Measurements from ENCODE around the gene TBCCD1. TPM values are rescaled to one million over a fixed set of nuclear protein-coding genes. Genes with fewer than 3 reads are reported as not detected.

Gene TBCCD1
- total RNA-seq, 1 donor from 2014 or later: 12.5 TPM

DNA sequence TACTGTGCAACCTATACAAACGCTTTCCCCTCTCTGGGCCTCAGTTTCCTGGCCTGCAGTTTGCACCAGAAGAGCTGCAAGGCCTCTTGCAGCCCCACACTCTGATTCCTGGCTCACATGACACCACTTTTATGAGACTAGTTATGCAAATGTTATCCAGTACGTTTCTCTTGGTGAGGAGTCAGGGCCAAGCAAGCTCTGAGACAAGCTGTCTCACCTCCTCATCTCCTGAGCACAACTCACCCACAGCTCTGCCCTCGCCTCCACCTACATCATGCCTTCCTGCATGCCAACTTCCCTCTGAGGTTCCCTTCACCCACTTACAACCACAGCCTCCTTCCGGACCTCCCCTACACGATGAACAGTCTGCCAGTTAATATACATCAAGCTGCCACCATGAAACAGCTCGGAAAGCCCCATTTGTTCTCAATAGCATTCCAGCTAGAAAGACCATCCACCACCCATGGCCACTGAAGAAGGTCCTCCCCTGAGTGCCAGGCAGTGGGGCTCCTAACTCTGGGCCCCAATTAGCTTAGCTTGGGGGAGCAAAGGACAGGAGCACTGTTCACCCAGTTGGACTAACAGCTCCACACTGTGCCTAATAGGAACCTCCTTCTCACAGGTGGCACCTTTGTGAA, 48.0 kb downstream of the TBCCD1 start:
- Mint-ChIP-seq H3K27ac (ENCODE audit: unreplicated experiment) (peak overlapping the region; percentile 39), H3K9me3 (ENCODE audit: unreplicated experiment) (peaks cover 2% of the 10 kb centered on the region), H3K27me3 (ENCODE audit: unreplicated experiment) (peaks cover 5% of the 10 kb centered on the region), H3K4me3 (ENCODE audit: unreplicated experiment) (no peak overlapping the region), H3K4me1 (ENCODE audit: low read depth, unreplicated experiment) (peaks cover 11% of the 10 kb centered on the region), H3K36me3 (ENCODE audit: unreplicated experiment) (no peaks in the 10 kb centered on the region)
- TF ChIP-seq, protein P1, sequence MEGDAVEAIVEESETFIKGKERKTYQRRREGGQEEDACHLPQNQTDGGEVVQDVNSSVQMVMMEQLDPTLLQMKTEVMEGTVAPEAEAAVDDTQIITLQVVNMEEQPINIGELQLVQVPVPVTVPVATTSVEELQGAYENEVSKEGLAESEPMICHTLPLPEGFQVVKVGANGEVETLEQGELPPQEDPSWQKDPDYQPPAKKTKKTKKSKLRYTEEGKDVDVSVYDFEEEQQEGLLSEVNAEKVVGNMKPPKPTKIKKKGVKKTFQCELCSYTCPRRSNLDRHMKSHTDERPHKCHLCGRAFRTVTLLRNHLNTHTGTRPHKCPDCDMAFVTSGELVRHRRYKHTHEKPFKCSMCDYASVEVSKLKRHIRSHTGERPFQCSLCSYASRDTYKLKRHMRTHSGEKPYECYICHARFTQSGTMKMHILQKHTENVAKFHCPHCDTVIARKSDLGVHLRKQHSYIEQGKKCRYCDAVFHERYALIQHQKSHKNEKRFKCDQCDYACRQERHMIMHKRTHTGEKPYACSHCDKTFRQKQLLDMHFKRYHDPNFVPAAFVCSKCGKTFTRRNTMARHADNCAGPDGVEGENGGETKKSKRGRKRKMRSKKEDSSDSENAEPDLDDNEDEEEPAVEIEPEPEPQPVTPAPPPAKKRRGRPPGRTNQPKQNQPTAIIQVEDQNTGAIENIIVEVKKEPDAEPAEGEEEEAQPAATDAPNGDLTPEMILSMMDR (IDR thresholded peaks at IDR 0.05; ENCODE audit: partially characterized antibody, unreplicated experiment): no peak
- DNase-seq: no peak

DNA sequence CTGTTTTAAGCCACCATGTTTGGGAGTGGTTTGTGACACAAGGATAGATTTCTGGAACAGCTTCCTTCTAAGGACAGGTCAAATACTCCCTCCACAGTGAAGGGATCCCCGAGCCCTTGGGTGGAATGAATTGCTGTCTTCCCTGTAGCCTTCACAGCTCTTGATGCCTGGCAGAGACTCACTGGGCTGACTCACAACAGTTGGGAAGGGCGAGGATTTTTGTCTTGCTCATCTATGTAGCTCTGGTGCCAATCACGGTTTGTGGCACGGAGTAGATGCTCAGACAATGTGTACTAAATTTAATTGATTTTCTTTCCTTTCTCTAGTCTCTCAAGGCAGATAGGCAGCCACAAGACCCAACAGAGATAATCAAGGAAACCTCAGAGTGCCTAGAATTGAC, 49.9 kb downstream of the TBCCD1 start:
- Mint-ChIP-seq H3K4me1 (ENCODE audit: low read depth, unreplicated experiment) (peaks cover 11% of the 10 kb centered on the region), H3K9me3 (ENCODE audit: unreplicated experiment) (peaks cover 2% of the 10 kb centered on the region), H3K36me3 (ENCODE audit: unreplicated experiment) (no peaks in the 10 kb centered on the region), H3K27me3 (ENCODE audit: unreplicated experiment) (peaks cover 3% of the 10 kb centered on the region), H3K4me3 (ENCODE audit: unreplicated experiment) (no peak overlapping the region), H3K27ac (ENCODE audit: unreplicated experiment) (no peak overlapping the region)
- DNase-seq: no peak
- TF ChIP-seq, protein P1 (IDR thresholded peaks at IDR 0.05; ENCODE audit: partially characterized antibody, unreplicated experiment): no peak

DNA sequence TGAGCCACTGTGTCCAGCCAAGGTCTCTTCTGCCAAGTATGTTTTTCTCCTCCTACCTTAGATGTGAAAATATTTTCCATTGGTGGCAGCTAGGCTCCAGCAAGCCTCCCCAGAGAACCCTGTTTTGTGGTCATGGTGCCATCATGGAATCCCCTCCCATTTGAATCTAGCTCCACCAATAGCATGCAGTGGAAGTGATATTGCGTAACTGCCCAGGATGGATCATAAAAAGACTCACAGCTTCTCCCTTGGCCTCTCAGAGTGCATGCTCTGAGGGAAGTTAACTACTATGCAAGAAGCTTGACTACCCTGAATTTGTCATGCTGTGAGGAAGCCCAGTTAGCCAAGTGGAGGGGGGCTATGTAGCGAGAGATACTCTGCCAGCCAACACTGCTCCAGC, 50.5 kb downstream of the TBCCD1 start:
- no peak overlapping the region for H3K4me3 Mint-ChIP-seq (ENCODE audit: unreplicated experiment)
- H3K4me1 Mint-ChIP-seq (ENCODE audit: low read depth, unreplicated experiment): peaks cover 11% of the 10 kb centered on the region
- peaks cover 2% of the 10 kb centered on the region for H3K9me3 Mint-ChIP-seq (ENCODE audit: unreplicated experiment)
- TF ChIP-seq, protein P1 (IDR thresholded peaks at IDR 0.05; ENCODE audit: partially characterized antibody, unreplicated experiment): no peak
- no peak for DNase-seq
- H3K27me3 Mint-ChIP-seq (ENCODE audit: unreplicated experiment): peaks cover 3% of the 10 kb centered on the region
- H3K36me3 Mint-ChIP-seq (ENCODE audit: unreplicated experiment): no peaks in the 10 kb centered on the region
- H3K27ac Mint-ChIP-seq (ENCODE audit: unreplicated experiment): no peak overlapping the region

DNA sequence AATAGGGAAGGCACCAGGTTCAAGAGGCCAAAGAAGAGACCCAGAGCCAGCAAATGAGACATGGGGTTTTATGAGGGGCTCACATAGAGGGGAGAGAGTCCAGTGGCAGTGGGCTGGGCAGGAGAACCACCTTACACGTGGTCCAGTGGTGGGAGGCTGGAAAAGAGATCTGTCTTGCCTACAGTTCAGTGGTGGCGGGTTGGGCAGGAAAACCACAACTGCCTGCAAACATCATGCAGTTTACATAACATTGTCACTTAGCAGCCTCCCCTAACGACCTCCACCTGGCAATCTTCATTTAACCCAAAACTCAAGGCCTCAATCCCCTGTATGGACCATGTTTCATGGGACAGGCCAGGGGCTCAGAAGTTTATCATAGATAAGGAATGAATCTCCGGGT, 52.0 kb downstream of the TBCCD1 start:
- H3K36me3 Mint-ChIP-seq (ENCODE audit: unreplicated experiment): no peaks in the 10 kb centered on the region

More for the DNA sequence above, 52.0 kb downstream of the TBCCD1 start:
- no peak for DNase-seq
- no peak overlapping the region for H3K4me3 Mint-ChIP-seq (ENCODE audit: unreplicated experiment)
- no peaks in the 10 kb centered on the region for H3K27me3 Mint-ChIP-seq (ENCODE audit: unreplicated experiment)
- H3K27ac Mint-ChIP-seq (ENCODE audit: unreplicated experiment): no peak overlapping the region
- peaks cover 2% of the 10 kb centered on the region for H3K4me1 Mint-ChIP-seq (ENCODE audit: low read depth, unreplicated experiment)
- TF ChIP-seq, protein P1 (IDR thresholded peaks at IDR 0.05; ENCODE audit: partially characterized antibody, unreplicated experiment): no peak
- no peaks in the 10 kb centered on the region for H3K9me3 Mint-ChIP-seq (ENCODE audit: unreplicated experiment)

All from glutamatergic neuron (in vitro differentiated cells).